ENCODE results near the gene IRF4. TPM values are rescaled to one million over a fixed set of nuclear protein-coding genes. Genes with fewer than 3 reads are reported as not detected.

The IRF4 gene
- total RNA-seq, 2 experiments from 2014 or later, result 409 to 439 TPM

- DNase-seq, result no peak
- intact Hi-C loops (cut with micrococcal nuclease), result no loop called here
- no peak for ATAC-seq
- H3K9me3 Mint-ChIP-seq, result peaks cover 4% of the 10 kb centered on the region
- ChIA-PET POLR2A (interaction anchor here (0.5 to 24.1 kb wide), 6 partner anchors 20 to 56 kb away, joined by 3 to 630 read pairs (median 4); partner anchors contain the start of gene IRF4), CTCF (interaction anchor here (0.6 to 1.7 kb wide), 3 partner anchors 17 to 62 kb away, joined by 3 to 4 read pairs (median 4); no protein-coding TSS in a partner anchor)
- peaks cover 4% of the 10 kb centered on the region for H3K36me3 Mint-ChIP-seq (ENCODE audit: low read depth)
- no peak for TF ChIP-seq CTCF (IDR thresholded peaks at IDR 0.05)
- no peaks in the 10 kb centered on the region for H3K27me3 Mint-ChIP-seq
- H3K4me1 Mint-ChIP-seq (ENCODE audit: low read depth), result peaks cover 37% of the 10 kb centered on the region
- H3K4me3 Mint-ChIP-seq, result no peak overlapping the region
- no peak overlapping the region for H3K27ac Mint-ChIP-seq
Observed at GRCh38 chr6:451847-452246, 60.3 kb downstream of the IRF4 start.

DNA sequence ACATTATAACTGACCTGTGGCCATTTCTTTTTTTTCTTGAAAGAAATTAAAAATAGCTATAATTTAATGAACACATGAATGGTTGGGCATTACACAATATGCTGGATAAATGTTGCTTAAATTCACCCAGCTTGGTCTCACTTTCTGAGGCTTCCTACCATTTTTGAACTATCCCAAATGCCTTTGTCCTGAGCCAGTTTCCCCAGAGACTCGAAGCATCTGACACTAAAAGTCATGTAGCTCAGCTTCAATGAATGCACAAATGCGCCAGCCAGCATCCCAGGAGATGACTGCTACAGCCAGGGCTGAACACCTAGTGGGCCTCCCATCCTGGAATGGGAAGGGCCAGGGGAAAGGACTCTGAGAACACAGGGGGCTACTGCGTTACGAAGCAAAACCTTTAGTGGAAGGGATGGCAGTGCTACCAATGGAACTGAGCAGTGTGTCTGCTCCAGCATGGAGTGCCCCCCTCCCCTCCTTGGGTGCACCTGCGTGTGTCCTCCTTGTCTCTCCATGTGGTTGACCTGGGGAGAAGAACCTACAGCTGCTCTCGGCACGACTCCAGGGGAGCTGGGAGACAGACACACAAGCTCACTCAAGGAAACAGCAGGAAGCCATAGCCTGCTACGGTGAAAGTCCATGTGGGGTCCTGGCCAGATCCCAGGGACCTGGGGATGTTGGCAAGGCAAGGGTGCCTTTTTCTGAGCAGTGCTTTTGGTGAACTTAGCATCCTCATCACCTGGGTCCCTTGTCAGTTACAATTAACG is 60.9 kb downstream of the IRF4 start:
- CTCF ChIA-PET, result interaction anchor here (0.6 to 1.7 kb wide), 2 partner anchors 18 to 24 kb away, joined by 4 read pairs; no protein-coding TSS in a partner anchor

GRCh38 chr6:453152-453551 is 61.6 kb downstream of the IRF4 start:
- Mint-ChIP-seq H3K36me3 (ENCODE audit: low read depth) (peaks cover 3% of the 10 kb centered on the region), H3K4me3 (no peak overlapping the region), H3K27me3 (no peaks in the 10 kb centered on the region), H3K4me1 (ENCODE audit: low read depth) (peaks cover 32% of the 10 kb centered on the region), H3K27ac (no peak overlapping the region), H3K9me3 (peaks cover 14% of the 10 kb centered on the region)
- DNase-seq (no peak), ATAC-seq (no peak)
- POLR2A ChIA-PET, result interaction anchor here (1.1 to 24.1 kb wide), 4 partner anchors 13 to 52 kb away, joined by 4 to 630 read pairs (median 12); partner anchors contain the start of gene IRF4
- CTCF ChIA-PET, result interaction anchor here (1.0 to 1.7 kb wide), 2 partner anchors 18 to 22 kb away, joined by 3 to 4 read pairs; no protein-coding TSS in a partner anchor
- TF ChIP-seq CTCF (IDR thresholded peaks at IDR 0.05), result no peak
- intact Hi-C loops (cut with micrococcal nuclease), result no loop called here

More for the DNA sequence above, 60.9 kb downstream of the IRF4 start:
- Mint-ChIP-seq H3K27ac (no peak overlapping the region), H3K9me3 (peaks cover 9% of the 10 kb centered on the region), H3K27me3 (no peaks in the 10 kb centered on the region), H3K4me1 (ENCODE audit: low read depth) (peaks cover 37% of the 10 kb centered on the region), H3K4me3 (no peak overlapping the region), H3K36me3 (ENCODE audit: low read depth) (peaks cover 4% of the 10 kb centered on the region)
- no peak for TF ChIP-seq CTCF (IDR thresholded peaks at IDR 0.05)
- intact Hi-C loops (cut with micrococcal nuclease), result no loop called here
- ATAC-seq, result no peak
- POLR2A ChIA-PET, result interaction anchor here (0.5 to 24.1 kb wide), 7 partner anchors 13 to 55 kb away, joined by 3 to 630 read pairs (median 4); partner anchors contain the start of gene IRF4
- no peak for DNase-seq

DNA sequence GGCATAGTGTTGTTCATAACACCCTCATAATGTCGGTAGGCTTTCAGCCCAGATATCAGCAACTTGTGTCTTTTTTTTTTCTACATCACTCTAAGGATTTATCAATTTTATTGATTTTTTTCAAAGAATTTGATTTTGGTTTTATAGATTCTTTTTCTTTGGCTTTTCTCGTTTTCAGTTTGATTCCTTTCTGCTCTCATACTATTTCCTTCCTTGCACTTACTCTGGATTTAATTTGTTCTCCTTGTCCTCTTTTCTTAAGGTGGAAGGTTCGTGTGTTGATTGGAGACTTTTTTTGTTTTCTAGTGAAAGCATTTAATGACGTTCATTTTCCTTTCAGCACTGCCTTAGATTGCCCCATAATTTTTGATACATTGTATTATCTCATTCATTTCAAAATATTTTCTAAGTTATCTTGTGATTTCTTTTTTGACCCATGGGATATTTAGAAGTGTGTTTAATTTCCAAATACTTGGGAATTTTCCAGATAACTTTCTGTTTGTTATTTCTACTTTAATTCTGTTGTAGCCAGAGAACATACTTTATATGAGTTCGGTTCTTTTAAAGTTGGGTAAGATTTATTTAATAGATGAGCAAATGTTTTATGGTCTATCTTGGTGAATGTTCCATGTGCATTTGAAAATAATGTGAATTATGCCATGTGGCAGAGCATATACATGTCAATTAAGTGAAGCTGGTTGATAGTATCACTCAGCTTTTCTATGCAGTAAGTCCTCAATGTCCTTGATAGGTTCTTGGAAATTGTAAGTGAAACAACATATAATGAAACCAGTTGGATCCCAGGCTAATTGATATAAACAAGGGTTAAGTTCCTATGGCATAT is 62.8 kb downstream of the IRF4 start:
- no peak for TF ChIP-seq CTCF (IDR thresholded peaks at IDR 0.05)
- ATAC-seq (peak; percentile 35), DNase-seq (no peak)
- peak overlapping the region; percentile 82 for H3K27ac Mint-ChIP-seq
- peaks cover 17% of the 10 kb centered on the region for H3K9me3 Mint-ChIP-seq
- H3K27me3 Mint-ChIP-seq, result no peaks in the 10 kb centered on the region
- peak overlapping the region; percentile 35 for H3K4me3 Mint-ChIP-seq
- ChIA-PET CTCF (interaction anchor here (0.9 kb wide), 1 partner anchor 9 kb away, joined by 3 read pairs; no protein-coding TSS in a partner anchor), POLR2A (interaction anchor here (0.6 to 24.1 kb wide), 8 partner anchors 9 to 94 kb away, joined by 3 to 630 read pairs (median 4); partner anchors contain the start of gene IRF4)
- peaks cover 25% of the 10 kb centered on the region for H3K4me1 Mint-ChIP-seq (ENCODE audit: low read depth)
- intact Hi-C loops (cut with micrococcal nuclease), result no loop called here
- H3K36me3 Mint-ChIP-seq (ENCODE audit: low read depth), result peaks cover 2% of the 10 kb centered on the region
